ENCODE results near the gene PCYOX1L. TPM values are rescaled to one million over a fixed set of nuclear protein-coding genes. Genes with fewer than 3 reads are reported as not detected.
A peak's percentile ranks its signal among the peaks of the same experiment; 100 is the strongest.

The PCYOX1L gene
- total and polyA plus RNA-seq, 9 of the 15 experiments (the other 6 are each of a cell fraction or from before 2014, with no cell fraction given): 2.3 to 17.9 (median 6.0) TPM

GRCh38 chr5:149341876-149342275 lies 16.0 kb upstream of the PCYOX1L start:
- Histone ChIP-seq H3K9me1 (ENCODE audit: control insufficient read depth, insufficient read depth, low read length) (no peaks in the 10 kb centered on the region), H3K36me3 (ENCODE audit: control insufficient read depth, insufficient read depth, low read length) (0 out of 3 replicates have a peak, but pooled peaks cover under 1% of the 10 kb centered on the region), H3K9me3 (replicated peaks; ENCODE audit: control insufficient read depth, insufficient read depth, low read depth, low read length) (no peaks in the 10 kb centered on the region), H3K4me3 (no peak overlapping the region), H3K9ac (ENCODE audit: insufficient read depth in 1 of 2, low read depth in 2 of 2, low read length in 2 of 2) (0 out of 4 replicates have a peak overlapping the region, but pooled peaks of 1 of the 2 experiments have one; percentile 8), H3K79me2 (ENCODE audit: control insufficient read depth, insufficient read depth, low read length) (peaks cover 20% of the 10 kb centered on the region), H4K20me1 (replicated peaks; ENCODE audit: control insufficient read depth, insufficient read depth, low read length) (no peaks in the 10 kb centered on the region), H3K4me2 (ENCODE audit: insufficient read depth, low read length) (no peak overlapping the region), H3K4me1 (replicated peaks in 1 of 2; ENCODE audit: control insufficient read depth in 2 of 2, insufficient read depth in 2 of 2, low read length in 2 of 2) (peaks cover 3% of the 10 kb centered on the region in 2 experiments; a peak in 1 of 5 replicates), H3K27me3 (ENCODE audit: control insufficient read depth in 2 of 2, insufficient read depth in 2 of 2, low read length in 2 of 2) (no peaks in the 10 kb centered on the region; a peak in 1 of 5 replicates), H2AFZ (ENCODE audit: low read depth, low read length) (no peak overlapping the region), H3K27ac (ENCODE audit: extremely low read depth, low read depth, low read length) (no peak overlapping the region)
- in situ Hi-C loops (cut with MboI): no loop called here
- ChIA-PET CTCF (ENCODE audit: low intra/inter-chr PET ratio) (no interaction called here), POLR2A (interaction anchor here (1.3 kb wide), 1 partner anchor 10 kb away, joined by 5 read pairs; no protein-coding TSS in a partner anchor)
- FAIRE-seq (no peak), ATAC-seq (no peak), DNase-seq (ENCODE audit: extremely low read depth in 1 of 4, low spot score in 3 of 4) (no peak)
- BruUV-seq (replicated peaks): no TSS peak
- intact Hi-C loops (cut with micrococcal nuclease): no loop called here
- TF ChIP-seq SRSF1 (IDR thresholded peaks at IDR 0.05; ENCODE audit: low read depth, low read length): no peak
- TF ChIP-seq ZBTB7A (IDR thresholded peaks at IDR 0.05; ENCODE audit: borderline replicate concordance, control insufficient read depth, low read depth, low read length): no peak
- TF ChIP-seq, protein P1, sequence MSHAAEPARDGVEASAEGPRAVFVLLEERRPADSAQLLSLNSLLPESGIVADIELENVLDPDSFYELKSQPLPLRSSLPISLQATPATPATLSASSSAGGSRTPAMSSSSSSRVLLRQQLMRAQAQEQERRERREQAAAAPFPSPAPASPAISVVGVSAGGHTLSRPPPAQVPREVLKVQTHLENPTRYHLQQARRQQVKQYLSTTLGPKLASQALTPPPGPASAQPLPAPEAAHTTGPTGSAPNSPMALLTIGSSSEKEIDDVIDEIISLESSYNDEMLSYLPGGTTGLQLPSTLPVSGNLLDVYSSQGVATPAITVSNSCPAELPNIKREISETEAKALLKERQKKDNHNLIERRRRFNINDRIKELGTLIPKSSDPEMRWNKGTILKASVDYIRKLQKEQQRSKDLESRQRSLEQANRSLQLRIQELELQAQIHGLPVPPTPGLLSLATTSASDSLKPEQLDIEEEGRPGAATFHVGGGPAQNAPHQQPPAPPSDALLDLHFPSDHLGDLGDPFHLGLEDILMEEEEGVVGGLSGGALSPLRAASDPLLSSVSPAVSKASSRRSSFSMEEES (CRISPR knock-in tag; IDR thresholded peaks at IDR 0.05): no peak
- no peak for TF ChIP-seq PBX2 (CRISPR knock-in tag; IDR thresholded peaks at IDR 0.05; ENCODE audit: low read depth)
- TF ChIP-seq PBX2 (tag; conservative IDR thresholded peaks at IDR 0.05; ENCODE audit: low read depth): no peak
- TF ChIP-seq DIDO1 (tag; IDR thresholded peaks at IDR 0.05; ENCODE audit: low read depth): no peak
- no peak for TF ChIP-seq DACH1 (IDR thresholded peaks at IDR 0.05; ENCODE audit: partially characterized antibody)
- no peak for TF ChIP-seq SMARCB1 (IDR thresholded peaks at IDR 0.05; ENCODE audit: insufficient read length, low read depth)
- TF ChIP-seq CEBPB (tag; IDR thresholded peaks at IDR 0.05): no peak
- TF ChIP-seq PRPF4 (IDR thresholded peaks at IDR 0.05; ENCODE audit: insufficient read depth, low read depth, low read length, poor library complexity, severe bottlenecking): no peak
- no peak for TF ChIP-seq ETV5 (CRISPR knock-in tag; IDR thresholded peaks at IDR 0.05; ENCODE audit: low read depth)
- TF ChIP-seq ASH1L (IDR thresholded peaks at IDR 0.05; ENCODE audit: borderline replicate concordance, low read depth, partially characterized antibody): no peak
- no peak for TF ChIP-seq EWSR1 (IDR thresholded peaks at IDR 0.05; ENCODE audit: borderline replicate concordance, low read depth, partially characterized antibody)
- TF ChIP-seq SAP30 (IDR thresholded peaks at IDR 0.05; ENCODE audit: borderline replicate concordance, insufficient read depth, low read depth, low read length, poor library complexity, severe bottlenecking): no peak
- TF ChIP-seq, protein P2, sequence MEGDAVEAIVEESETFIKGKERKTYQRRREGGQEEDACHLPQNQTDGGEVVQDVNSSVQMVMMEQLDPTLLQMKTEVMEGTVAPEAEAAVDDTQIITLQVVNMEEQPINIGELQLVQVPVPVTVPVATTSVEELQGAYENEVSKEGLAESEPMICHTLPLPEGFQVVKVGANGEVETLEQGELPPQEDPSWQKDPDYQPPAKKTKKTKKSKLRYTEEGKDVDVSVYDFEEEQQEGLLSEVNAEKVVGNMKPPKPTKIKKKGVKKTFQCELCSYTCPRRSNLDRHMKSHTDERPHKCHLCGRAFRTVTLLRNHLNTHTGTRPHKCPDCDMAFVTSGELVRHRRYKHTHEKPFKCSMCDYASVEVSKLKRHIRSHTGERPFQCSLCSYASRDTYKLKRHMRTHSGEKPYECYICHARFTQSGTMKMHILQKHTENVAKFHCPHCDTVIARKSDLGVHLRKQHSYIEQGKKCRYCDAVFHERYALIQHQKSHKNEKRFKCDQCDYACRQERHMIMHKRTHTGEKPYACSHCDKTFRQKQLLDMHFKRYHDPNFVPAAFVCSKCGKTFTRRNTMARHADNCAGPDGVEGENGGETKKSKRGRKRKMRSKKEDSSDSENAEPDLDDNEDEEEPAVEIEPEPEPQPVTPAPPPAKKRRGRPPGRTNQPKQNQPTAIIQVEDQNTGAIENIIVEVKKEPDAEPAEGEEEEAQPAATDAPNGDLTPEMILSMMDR (IDR thresholded peaks at IDR 0.05 in 2 of 3, conservative IDR thresholded peaks at IDR 0.05 in 1 of 3; ENCODE audit: insufficient read depth in 2 of 3, low read depth in 1 of 3, low read length in 3 of 3): no peak
- no peak for TF ChIP-seq MAFG (tag; conservative IDR thresholded peaks at IDR 0.05)

All from K562 (cell line).